Psoas muscle (tissue), 8 donors: Measurements from ENCODE around the gene RPS15A. TPM values are rescaled to one million over a fixed set of nuclear protein-coding genes. Genes with fewer than 3 reads are reported as not detected.

Experiments
- ATAC-seq, 4 donors: fragments of 200-7000 bp; cut with Tn5 transposase; one replicate each; pipeline ENCODE4 v1.9.1; 2020; ENCODE audit warnings: moderate library complexity in 3 of 4, mild to moderate bottlenecking in 2 of 4
- DNase-seq, 2 donors: peaks; one replicate each; pipeline ENCODE4 v3.0.0-alpha.2; 2020
- H3K27ac ChIP-seq: fragments of 200-600 bp; one replicate; pipeline ENCODE4 v1.8.0; 2022
- H3K27me3 ChIP-seq, 3 donors: fragments of 200-600 bp in 1 of 3; one replicate each; pipeline versions ENCODE4 v1.6.1 to v1.8.0; 2013 to 2022; ENCODE audit warnings: low read length in 2 of 3, mild to moderate bottlenecking in 2 of 3, moderate library complexity in 1 of 3; ENCODE audit not compliant: insufficient read depth in 3 of 3
- H3K36me3 ChIP-seq, 2 donors: fragments of 200-600 bp in 1 of 2; one replicate each; pipeline versions ENCODE4 v1.6.1 to v1.8.0; 2013 to 2022; ENCODE audit warnings: low read depth in 1 of 2, mild to moderate bottlenecking in 1 of 2, moderate library complexity in 1 of 2; ENCODE audit not compliant: insufficient read depth in 1 of 2
- H3K4me1 ChIP-seq: fragments of 200-600 bp; one replicate; pipeline ENCODE4 v1.8.0; 2022
- H3K4me3 ChIP-seq: fragments of 200-600 bp; one replicate; pipeline ENCODE4 v1.8.0; 2022; ENCODE audit warnings: mild to moderate bottlenecking
- H3K9me3 ChIP-seq: fragments of 200-600 bp; one replicate; pipeline ENCODE4 v1.8.0; 2022
- WGBS, 3 donors: extraction: QIAGEN DNeasy Blood & Tissue Kit; methylation state at CpG; one replicate each; pipeline versions ENCODE4 v1.1.6 to v1.1.7; 2013; 5-methylcytosine and 5-hydroxymethylcytosine counted together
- intact Hi-C, 2 donors: fragments of 100-400 bp; cut with DNase I; formaldehyde crosslinking; loops; one replicate each; pipeline versions ENCODE4 v1.11.0 to v1.14.2; 2022
- polyA plus RNA-seq, 3 donors: library from polyadenylated mRNA; stranded (reverse); fragments of 200-250 nt; gene quantifications; one replicate each; pipeline ENCODE4 v1.2.3, GENCODE V29; 2013
- total RNA-seq, 4 donors: library from RNA; stranded (reverse); fragmentation: NEBNext Ultra II Directional in 2 of 4; extraction: Animal tissue kit (Norgen Biotek cat#: 25700) in 2 of 4; gene quantifications; one replicate each; pipeline versions ENCODE4 v1.2.1 to v1.2.4, GENCODE V29; 2021 to 2023
- TF ChIP-seq, protein P1 (sequence below): fragments of 200-600 bp; IDR thresholded peaks from one replicate; pipeline ENCODE4 v1.8.0; 2022; ENCODE audit warnings: antibody characterized with exemption
- donor health status: healthy with polysubstance abuse.
- donor health status: DM: no; HTN: no; CAD: no; lungs with moderate emphysema.
- donor health status: Bipolar disorder and iron deficiency.
- donor health status: healthy.
- donor health status: DM: yes; HTN: yes; CAD: no.
- donor health status: DM: no; HTN: no; CAD: no.
- donor health status: DM: no; HTN: no; CAD: no.
- donor health status: DM: yes; HTN: yes; CAD: no.

The RPS15A gene
- total and polyA plus RNA-seq, 7 donors: 822 to 3,567 (median 1,272) TPM

- Histone ChIP-seq H3K27ac (no peak overlapping the region), H3K4me3 (no peak overlapping the region), H3K27me3 (no peaks in the 10 kb centered on the region), H3K9me3 (no peaks in the 10 kb centered on the region), H3K36me3 (peaks cover 7 to 77% of the 10 kb centered on the region in 2 donors), H3K4me1 (peaks cover 12% of the 10 kb centered on the region)
- TF ChIP-seq, protein P1, sequence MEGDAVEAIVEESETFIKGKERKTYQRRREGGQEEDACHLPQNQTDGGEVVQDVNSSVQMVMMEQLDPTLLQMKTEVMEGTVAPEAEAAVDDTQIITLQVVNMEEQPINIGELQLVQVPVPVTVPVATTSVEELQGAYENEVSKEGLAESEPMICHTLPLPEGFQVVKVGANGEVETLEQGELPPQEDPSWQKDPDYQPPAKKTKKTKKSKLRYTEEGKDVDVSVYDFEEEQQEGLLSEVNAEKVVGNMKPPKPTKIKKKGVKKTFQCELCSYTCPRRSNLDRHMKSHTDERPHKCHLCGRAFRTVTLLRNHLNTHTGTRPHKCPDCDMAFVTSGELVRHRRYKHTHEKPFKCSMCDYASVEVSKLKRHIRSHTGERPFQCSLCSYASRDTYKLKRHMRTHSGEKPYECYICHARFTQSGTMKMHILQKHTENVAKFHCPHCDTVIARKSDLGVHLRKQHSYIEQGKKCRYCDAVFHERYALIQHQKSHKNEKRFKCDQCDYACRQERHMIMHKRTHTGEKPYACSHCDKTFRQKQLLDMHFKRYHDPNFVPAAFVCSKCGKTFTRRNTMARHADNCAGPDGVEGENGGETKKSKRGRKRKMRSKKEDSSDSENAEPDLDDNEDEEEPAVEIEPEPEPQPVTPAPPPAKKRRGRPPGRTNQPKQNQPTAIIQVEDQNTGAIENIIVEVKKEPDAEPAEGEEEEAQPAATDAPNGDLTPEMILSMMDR: no peak
- intact Hi-C loops: loop anchor here in 1 of 2 donors (5.0 kb wide), 1 partner anchor 169 kb away; no protein-coding TSS in a partner anchor
- 92 to 95% (median 94%) methylated on average over 11 of the region's 11 CpGs for WGBS, 3 donors
- ATAC-seq: no peak
- no peak for DNase-seq
Measured at GRCh38 chr16:18792836-18793433, 2.8 kb upstream of the RPS15A start.

- Histone ChIP-seq H3K27me3 (no peaks in the 10 kb centered on the region), H3K36me3 (peaks cover 17 to 77% of the 10 kb centered on the region in 2 donors), H3K27ac (peak overlapping the region; percentile 93), H3K4me1 (peaks cover 42% of the 10 kb centered on the region), H3K9me3 (no peaks in the 10 kb centered on the region), H3K4me3 (peak overlapping the region; percentile 94)
- WGBS, 3 donors: 0% methylated on average over 5 of the region's 5 CpGs
- ATAC-seq (peak in 1 of 4 donors; percentile 0), DNase-seq (no peak)
- TF ChIP-seq, protein P1: no peak
- intact Hi-C loops: no loop called here
Measured at GRCh38 chr16:18789515-18789849, 652 bp downstream of the RPS15A start.

GRCh38 chr16:18788828-18789514 is 1.2 kb downstream of the RPS15A start:
- intact Hi-C loops: no loop called here
- peak overlapping the region; percentile 94 for H3K4me3 ChIP-seq
- TF ChIP-seq, protein P1: no peak
- H3K4me1 ChIP-seq: peaks cover 48% of the 10 kb centered on the region
- DNase-seq: no peak
- peak overlapping the region; percentile 93 for H3K27ac ChIP-seq
- no peaks in the 10 kb centered on the region for H3K27me3 ChIP-seq
- H3K9me3 ChIP-seq: no peaks in the 10 kb centered on the region
- ATAC-seq: peak in 1 of 4 donors; percentile 21
- H3K36me3 ChIP-seq: peaks cover 18 to 77% of the 10 kb centered on the region in 2 donors
- WGBS, 3 donors: 3 to 8% (median 4%) methylated on average over 20 of the region's 20 CpGs

GRCh38 chr16:18784917-18785623 is 5.1 kb downstream of the RPS15A start:
- peak overlapping the region; percentile 93 for H3K27ac ChIP-seq
- DNase-seq (no peak), ATAC-seq (no peak)
- H3K36me3 ChIP-seq: peaks cover 23 to 67% of the 10 kb centered on the region in 2 donors
- H3K4me1 ChIP-seq: peaks cover 57% of the 10 kb centered on the region
- 28 to 49% (median 28%) methylated on average over 8 of the region's 8 CpGs for WGBS, 3 donors
- intact Hi-C loops: no loop called here
- H3K9me3 ChIP-seq: no peaks in the 10 kb centered on the region
- peak overlapping the region; percentile 94 for H3K4me3 ChIP-seq
- TF ChIP-seq, protein P1: no peak
- H3K27me3 ChIP-seq: no peaks in the 10 kb centered on the region
